GM12873 (cell line): ENCODE results near the gene KIF5B.
A peak's percentile ranks its signal among the peaks of the same experiment; 100 is the strongest.

Experiments
- TF ChIP-seq, protein P1 (sequence below): IDR thresholded peaks from 2 replicates; pipeline ENCODE4 v1.5.1; 2012; ENCODE audit warnings: low read depth, mild to moderate bottlenecking, moderate library complexity, low read length, control low read depth; ENCODE audit not compliant: insufficient read depth; ENCODE audit errors: missing control alignments

KIF5B gene

DNA sequence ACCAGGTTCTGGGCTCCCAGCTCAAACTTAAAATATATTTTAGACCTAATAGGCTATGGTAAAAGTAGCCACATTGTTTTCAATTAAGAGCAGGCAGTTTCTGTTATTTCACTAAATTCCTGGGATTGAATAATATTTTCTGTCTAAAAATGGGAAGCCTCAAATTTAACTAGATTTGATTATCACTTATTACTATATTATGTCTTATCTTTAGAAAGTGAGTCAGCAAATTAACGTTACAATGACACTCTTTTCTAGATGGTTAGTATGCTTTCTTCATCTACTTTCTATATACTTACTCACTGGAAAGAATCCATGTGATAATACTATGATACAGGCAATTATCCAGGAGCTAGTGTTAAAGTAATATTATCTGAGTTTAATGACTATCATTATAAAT lies 27.5 kb downstream of the KIF5B start:
- TF ChIP-seq, protein P1, sequence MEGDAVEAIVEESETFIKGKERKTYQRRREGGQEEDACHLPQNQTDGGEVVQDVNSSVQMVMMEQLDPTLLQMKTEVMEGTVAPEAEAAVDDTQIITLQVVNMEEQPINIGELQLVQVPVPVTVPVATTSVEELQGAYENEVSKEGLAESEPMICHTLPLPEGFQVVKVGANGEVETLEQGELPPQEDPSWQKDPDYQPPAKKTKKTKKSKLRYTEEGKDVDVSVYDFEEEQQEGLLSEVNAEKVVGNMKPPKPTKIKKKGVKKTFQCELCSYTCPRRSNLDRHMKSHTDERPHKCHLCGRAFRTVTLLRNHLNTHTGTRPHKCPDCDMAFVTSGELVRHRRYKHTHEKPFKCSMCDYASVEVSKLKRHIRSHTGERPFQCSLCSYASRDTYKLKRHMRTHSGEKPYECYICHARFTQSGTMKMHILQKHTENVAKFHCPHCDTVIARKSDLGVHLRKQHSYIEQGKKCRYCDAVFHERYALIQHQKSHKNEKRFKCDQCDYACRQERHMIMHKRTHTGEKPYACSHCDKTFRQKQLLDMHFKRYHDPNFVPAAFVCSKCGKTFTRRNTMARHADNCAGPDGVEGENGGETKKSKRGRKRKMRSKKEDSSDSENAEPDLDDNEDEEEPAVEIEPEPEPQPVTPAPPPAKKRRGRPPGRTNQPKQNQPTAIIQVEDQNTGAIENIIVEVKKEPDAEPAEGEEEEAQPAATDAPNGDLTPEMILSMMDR: no peak

DNA sequence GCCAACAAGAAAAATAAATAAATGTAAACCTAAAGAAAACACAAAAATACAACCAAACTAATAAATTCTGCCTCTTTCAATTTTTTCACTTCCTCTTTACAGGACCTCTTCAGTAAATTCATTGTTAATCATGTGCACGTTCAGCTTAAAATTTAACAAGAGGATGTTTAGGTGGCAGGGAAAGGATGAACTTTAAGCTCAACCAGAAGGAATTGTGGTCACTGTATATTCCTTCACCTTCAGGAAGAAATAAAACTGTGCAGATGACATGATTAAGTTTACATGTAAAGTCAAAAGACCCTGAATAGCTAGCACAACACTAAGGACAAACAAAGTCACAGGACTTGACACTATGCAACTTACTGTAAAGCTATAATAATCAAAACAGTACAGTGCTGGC lies 33.0 kb downstream of the KIF5B start:
- TF ChIP-seq, protein P1: no peak

DNA sequence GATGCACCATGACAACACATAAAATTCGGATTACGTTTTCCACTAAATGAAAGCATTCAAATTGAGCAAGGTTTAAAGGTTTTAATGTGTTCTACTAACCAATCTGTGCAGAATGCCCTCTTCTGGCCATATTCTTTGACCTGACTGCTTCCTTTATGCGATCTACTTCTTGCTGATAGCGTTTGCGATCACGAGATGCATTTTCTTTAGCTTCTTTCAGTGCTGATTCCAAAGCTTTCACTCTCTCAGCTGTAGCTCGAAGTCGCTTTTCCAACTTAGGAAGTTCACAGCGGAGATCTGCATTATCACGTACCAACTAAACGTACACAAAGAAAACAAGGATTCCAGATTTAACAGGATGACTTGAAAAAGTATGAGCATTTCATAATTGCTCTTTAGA lies 39.2 kb downstream of the KIF5B start:
- TF ChIP-seq, protein P1: no peak

DNA sequence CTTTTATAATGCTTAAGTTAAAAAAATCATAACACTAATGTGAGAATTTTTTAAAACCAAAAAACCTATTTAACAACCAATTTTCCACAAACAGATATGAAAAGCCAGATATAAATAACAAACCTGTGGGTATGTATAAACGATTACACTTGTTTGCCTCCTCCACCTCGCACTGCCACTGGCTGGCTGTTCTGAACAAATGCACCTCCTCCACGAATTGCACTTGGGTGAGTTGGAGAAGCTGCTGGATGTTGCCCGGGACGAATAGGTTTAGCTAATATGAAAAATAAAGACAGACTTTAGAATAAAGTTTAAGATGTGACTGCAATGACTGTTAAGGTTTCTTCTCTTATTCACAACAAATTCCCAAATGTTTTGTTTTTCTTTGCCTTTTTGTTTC lies 40.8 kb downstream of the KIF5B start:
- TF ChIP-seq, protein P1: no peak

DNA sequence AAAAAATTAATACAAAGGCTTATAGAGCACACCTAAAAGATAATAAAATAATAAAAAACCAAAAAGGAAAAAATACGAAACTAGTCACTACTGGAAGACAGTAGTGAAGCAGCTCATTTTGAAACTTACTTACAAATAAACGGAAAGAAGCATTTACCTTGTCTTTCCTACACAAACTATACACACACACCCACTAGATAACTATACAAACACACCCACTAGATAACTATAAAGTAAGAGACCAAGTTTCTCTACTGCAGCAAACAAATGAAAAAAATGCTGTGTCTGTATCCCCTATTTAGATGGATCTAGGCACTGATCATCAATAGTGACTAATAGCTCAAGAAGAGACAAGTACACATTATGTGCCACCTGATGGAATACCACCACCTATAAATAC lies 49.2 kb downstream of the KIF5B start:
- TF ChIP-seq, protein P1: no peak

DNA sequence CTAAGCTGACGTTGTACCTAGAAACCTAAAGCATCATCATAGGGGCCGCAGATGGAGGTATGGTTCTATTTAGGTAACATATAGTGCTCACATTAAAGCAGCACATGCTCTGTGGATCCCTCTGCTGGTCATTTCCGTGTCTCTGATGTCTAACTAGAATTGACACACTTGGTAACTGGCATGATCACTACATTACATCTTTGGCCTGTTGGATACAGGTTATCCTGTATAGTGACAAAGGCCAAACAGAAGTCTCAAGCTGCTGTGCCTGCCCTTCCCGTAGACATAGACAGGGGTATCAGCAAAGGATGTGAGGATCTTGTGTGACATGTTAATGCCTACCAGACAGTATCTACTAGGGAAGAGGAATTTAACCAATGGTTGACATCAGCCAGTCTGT lies 51.2 kb downstream of the KIF5B start:
- TF ChIP-seq, protein P1: peak; percentile 78

DNA sequence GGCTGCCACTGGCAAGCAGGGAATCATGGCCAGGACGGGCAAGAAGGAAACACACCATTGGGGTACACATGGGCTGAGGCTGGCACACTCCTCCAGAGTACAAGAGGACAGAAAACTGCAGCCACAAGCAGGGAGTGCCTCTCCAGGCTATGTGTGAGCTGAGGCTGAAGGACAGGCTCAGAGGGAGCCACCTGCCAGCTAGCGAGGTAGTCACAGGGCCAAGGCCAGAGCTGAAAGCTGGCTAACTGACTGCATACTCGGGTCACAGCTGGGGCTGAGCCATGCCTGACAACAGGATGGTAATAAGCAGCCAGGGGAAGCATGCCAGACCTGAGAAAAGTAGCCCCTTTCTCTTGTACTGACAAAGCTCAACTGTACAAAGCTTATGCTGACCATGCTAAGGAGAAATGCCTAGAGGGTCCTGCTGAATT lies 52.0 kb downstream of the KIF5B start:
- TF ChIP-seq, protein P1: no peak
